Keratinocyte (primary cell): ENCODE results near the gene GRB10. TPM values are rescaled to one million over a fixed set of nuclear protein-coding genes. Genes with fewer than 3 reads are reported as not detected.

Source experiments
- DNase-seq: peaks from one replicate; pipeline ENCODE4 v3.0.0-alpha.2; 2011; ENCODE audit warnings: low read depth, missing footprints, low spot score
- FAIRE-seq: peaks from 2 replicates; lab custom pipeline; 2011; peaks lifted over from hg19 to GRCh38; lab: Jason Lieb, UNC
- H2AFZ ChIP-seq: 2 replicates; pipeline ENCODE4 v1.6.0; 2012; ENCODE audit warnings: low read length, control low read depth, inconsistent platforms; ENCODE audit not compliant: control insufficient read depth
- H3K27ac ChIP-seq: 2 replicates; pipeline ENCODE4 v1.5.1; 2011; ENCODE audit warnings: low read length; ENCODE audit not compliant: control insufficient read depth, insufficient read depth
- H3K27me3 ChIP-seq: 3 replicates; pipeline ENCODE4 v1.6.0; 2011; ENCODE audit warnings: low read length; ENCODE audit not compliant: control insufficient read depth, insufficient read depth; ENCODE audit errors: extremely low read depth
- H3K36me3 ChIP-seq, 2 experiments: 2 replicates in 1 of 2; 3 replicates in 1 of 2; pipeline ENCODE4 v1.5.1; 2011; ENCODE audit warnings: low read length in 2 of 2, mild to moderate bottlenecking in 1 of 2; ENCODE audit not compliant: control insufficient read depth in 2 of 2, insufficient read depth in 2 of 2; ENCODE audit errors: extremely low read depth in 1 of 2
- H3K4me1 ChIP-seq: 3 replicates; pipeline ENCODE4 v1.5.1; 2011; ENCODE audit warnings: low read length; ENCODE audit not compliant: control insufficient read depth, insufficient read depth; ENCODE audit errors: extremely low read depth
- H3K4me2 ChIP-seq: 3 replicates; pipeline ENCODE4 v1.6.0; 2011; ENCODE audit warnings: low read depth, low read length; ENCODE audit not compliant: control insufficient read depth, insufficient read depth; ENCODE audit errors: extremely low read depth
- H3K4me3 ChIP-seq, 3 experiments: fragments of 200-600 bp in 1 of 3; sonication (generic) in 1 of 3; 2 replicates in 2 of 3; 3 replicates in 1 of 3; pipeline ENCODE4 v1.5.1; 2011 to 2016; ENCODE audit warnings: low read length in 3 of 3, mild to moderate bottlenecking in 3 of 3, control low read depth in 2 of 3, inconsistent platforms in 1 of 3, low read depth in 1 of 3, mixed read lengths in 1 of 3, mixed run types in 1 of 3, moderate library complexity in 1 of 3; ENCODE audit not compliant: control insufficient read depth in 2 of 3, insufficient read depth in 2 of 3; ENCODE audit errors: extremely low read depth in 1 of 3
- H3K79me2 ChIP-seq: 2 replicates; pipeline ENCODE4 v1.6.0; 2012; ENCODE audit warnings: low read length; ENCODE audit not compliant: control insufficient read depth, insufficient read depth
- H3K9ac ChIP-seq: 3 replicates; pipeline ENCODE4 v1.6.0; 2011; ENCODE audit warnings: low read length; ENCODE audit not compliant: control insufficient read depth, insufficient read depth; ENCODE audit errors: extremely low read depth
- H3K9me1 ChIP-seq: 3 replicates; pipeline ENCODE4 v1.6.0; 2011; ENCODE audit warnings: low read length; ENCODE audit not compliant: control insufficient read depth, insufficient read depth; ENCODE audit errors: extremely low read depth
- H3K9me3 ChIP-seq: 2 replicates; pipeline ENCODE4 v1.5.1; 2012; ENCODE audit warnings: low read depth, low read length; ENCODE audit not compliant: control insufficient read depth
- H4K20me1 ChIP-seq: 3 replicates; pipeline ENCODE4 v1.6.0; 2011; ENCODE audit warnings: low read length; ENCODE audit not compliant: control insufficient read depth, insufficient read depth; ENCODE audit errors: extremely low read depth
- EZH2 ChIP-seq: IDR thresholded peaks from one replicate; pipeline ENCODE4 v1.6.1; 2012; ENCODE audit warnings: inconsistent platforms, mild to moderate bottlenecking, low read length, moderate library complexity
- dilution Hi-C: fragments of 300-500 bp; cut with MboI; formaldehyde crosslinking; loops from one replicate; pipeline ENCODE4 v1.7.0; 2020; ENCODE audit warnings: low sequenced_read_pairs; ENCODE audit not compliant: extremely low pct_ligation_motif_present
- polyA plus RNA-seq, 5 experiments: library from polyadenylated mRNA; depleted of rRNA in 3 of 5; stranded (reverse) in 3 of 5; stranded (forward) in 1 of 5; unstranded in 1 of 5; fragments of >200 nt; gene quantifications; 1 replicate in 1 of 5; 2 replicates in 3 of 5; 3 replicates in 1 of 5; pipeline versions ENCODE4 v1.2.1 to v1.2.3, GENCODE V29; 2011 to 2012; ENCODE audit warnings: missing spikeins in 2 of 5, low read depth in 1 of 5, low replicate concordance in 1 of 5
- TF ChIP-seq, protein P1 (sequence below), 3 experiments: IDR thresholded peaks in 1 of 3; conservative IDR thresholded peaks in 1 of 3; optimal IDR thresholded peaks in 1 of 3; 2 replicates in 2 of 3; 3 replicates in 1 of 3; pipeline versions ENCODE3 to v1.5.1; 2011; ENCODE audit warnings: low read length in 3 of 3, mild to moderate bottlenecking in 3 of 3, moderate library complexity in 2 of 3, control low read depth in 1 of 3, inconsistent platforms in 1 of 3; ENCODE audit not compliant: insufficient read depth in 2 of 3; ENCODE audit errors: extremely low read depth in 1 of 3

Gene GRB10
- polyA plus RNA-seq, 1 donor (not counting 4 experiments of a cell fraction or from before 2014, with no cell fraction given), result 4.4 TPM

GRCh38 chr7:50607524-50608125 lies 175.1 kb downstream of the GRB10 start:
- H3K9ac ChIP-seq, result no peak overlapping the region
- H2AFZ ChIP-seq, result no peak overlapping the region
- H3K36me3 ChIP-seq, result peaks cover 6 to 10% of the 10 kb centered on the region in 2 experiments
- H3K4me1 ChIP-seq, result peaks cover 16% of the 10 kb centered on the region
- no peak for TF ChIP-seq EZH2
- TF ChIP-seq, protein P1, sequence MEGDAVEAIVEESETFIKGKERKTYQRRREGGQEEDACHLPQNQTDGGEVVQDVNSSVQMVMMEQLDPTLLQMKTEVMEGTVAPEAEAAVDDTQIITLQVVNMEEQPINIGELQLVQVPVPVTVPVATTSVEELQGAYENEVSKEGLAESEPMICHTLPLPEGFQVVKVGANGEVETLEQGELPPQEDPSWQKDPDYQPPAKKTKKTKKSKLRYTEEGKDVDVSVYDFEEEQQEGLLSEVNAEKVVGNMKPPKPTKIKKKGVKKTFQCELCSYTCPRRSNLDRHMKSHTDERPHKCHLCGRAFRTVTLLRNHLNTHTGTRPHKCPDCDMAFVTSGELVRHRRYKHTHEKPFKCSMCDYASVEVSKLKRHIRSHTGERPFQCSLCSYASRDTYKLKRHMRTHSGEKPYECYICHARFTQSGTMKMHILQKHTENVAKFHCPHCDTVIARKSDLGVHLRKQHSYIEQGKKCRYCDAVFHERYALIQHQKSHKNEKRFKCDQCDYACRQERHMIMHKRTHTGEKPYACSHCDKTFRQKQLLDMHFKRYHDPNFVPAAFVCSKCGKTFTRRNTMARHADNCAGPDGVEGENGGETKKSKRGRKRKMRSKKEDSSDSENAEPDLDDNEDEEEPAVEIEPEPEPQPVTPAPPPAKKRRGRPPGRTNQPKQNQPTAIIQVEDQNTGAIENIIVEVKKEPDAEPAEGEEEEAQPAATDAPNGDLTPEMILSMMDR (optimal IDR thresholded peaks at IDR 0.05 in 1 of 3, IDR thresholded peaks at IDR 0.05 in 1 of 3, conservative IDR thresholded peaks at IDR 0.05 in 1 of 3; ENCODE audit: extremely low read depth in 1 of 3, insufficient read depth in 2 of 3, low read length in 3 of 3), result no peak
- H3K9me1 ChIP-seq, result no peaks in the 10 kb centered on the region
- no peaks in the 10 kb centered on the region for H4K20me1 ChIP-seq
- no peak overlapping the region for H3K4me2 ChIP-seq
- no peaks in the 10 kb centered on the region for H3K79me2 ChIP-seq
- no peak overlapping the region for H3K4me3 ChIP-seq
- DNase-seq (no peak), FAIRE-seq (peak; percentile 34)
- dilution Hi-C loops, result no loop called here
- no peaks in the 10 kb centered on the region for H3K27me3 ChIP-seq
- no peaks in the 10 kb centered on the region for H3K9me3 ChIP-seq
- no peak overlapping the region for H3K27ac ChIP-seq

- Histone ChIP-seq H3K27me3 (no peaks in the 10 kb centered on the region), H2AFZ (no peak overlapping the region), H3K9ac (no peak overlapping the region), H3K4me1 (peaks cover 2% of the 10 kb centered on the region), H3K4me3 (no peak overlapping the region), H3K79me2 (no peaks in the 10 kb centered on the region), H3K36me3 (peaks cover 4 to 10% of the 10 kb centered on the region in 2 experiments), H4K20me1 (no peaks in the 10 kb centered on the region), H3K4me2 (no peak overlapping the region), H3K9me1 (no peaks in the 10 kb centered on the region), H3K9me3 (no peaks in the 10 kb centered on the region), H3K27ac (no peak overlapping the region)
- DNase-seq, result no peak
- TF ChIP-seq, protein P1 (optimal IDR thresholded peaks at IDR 0.05 in 1 of 3, IDR thresholded peaks at IDR 0.05 in 1 of 3, conservative IDR thresholded peaks at IDR 0.05 in 1 of 3; ENCODE audit: extremely low read depth in 1 of 3, insufficient read depth in 2 of 3, low read length in 3 of 3), result no peak
- no peak for TF ChIP-seq EZH2
- no peak for FAIRE-seq
- dilution Hi-C loops, result no loop called here
These were observed 177.6 kb downstream of the GRB10 start for GRCh38 chr7:50605059-50605458.
